ENCODE results near the gene GABBR1. TPM values are rescaled to one million over a fixed set of nuclear protein-coding genes. Genes with fewer than 3 reads are reported as not detected.

The GABBR1 gene
- total and polyA plus RNA-seq, 2 of the 13 experiments (the other 11 are each of a cell fraction or from before 2014, with no cell fraction given): 0.07 to 0.37 TPM

GRCh38 chr6:29663300-29664042 lies 30.5 kb upstream of the GABBR1 start:
- no peak for FAIRE-seq
- intact Hi-C loops (cut with micrococcal nuclease; ENCODE audit: unreplicated experiment): no loop called here
- Histone ChIP-seq H3K4me1 (ENCODE audit: insufficient read depth, low read length) (no peaks in the 10 kb centered on the region), H3K4me3 (replicated peaks in 1 of 3; ENCODE audit: insufficient read depth in 1 of 3, low read depth in 2 of 3, low read length in 3 of 3) (no peak overlapping the region), H3K36me3 (replicated peaks in 1 of 2; ENCODE audit: control insufficient read depth in 1 of 2, insufficient read depth in 2 of 2, low read length in 2 of 2) (no peaks in the 10 kb centered on the region), H3K9me3 (ENCODE audit: low read length) (no peaks in the 10 kb centered on the region), H4K20me1 (ENCODE audit: insufficient read depth, low read length) (no peaks in the 10 kb centered on the region), H3K27me3 (ENCODE audit: control insufficient read depth in 1 of 2, insufficient read depth in 2 of 2, low read length in 2 of 2) (peaks cover 0 to 19% of the 10 kb centered on the region in 2 experiments; a peak in 4 of 5 replicates), H3K27ac (ENCODE audit: extremely low read length, insufficient read depth, low read length) (no peak overlapping the region), H3K4me2 (ENCODE audit: low read depth, low read length) (no peak overlapping the region), H2AFZ (ENCODE audit: low read length) (no peak overlapping the region), H3K9ac (ENCODE audit: insufficient read depth, low read depth, low read length) (no peak overlapping the region), H3K79me2 (ENCODE audit: insufficient read depth, low read length) (no peaks in the 10 kb centered on the region)
- BruUV-seq (replicated peaks): no TSS peak
- DNase-seq (ENCODE audit: low spot score): no peak
- TF ChIP-seq KLF16 (CRISPR knock-in tag; IDR thresholded peaks at IDR 0.05): no peak
- TF ChIP-seq PHF8 (CRISPR knock-in tag; IDR thresholded peaks at IDR 0.05): no peak
- no peak for TF ChIP-seq ARID5B (CRISPR knock-in tag; IDR thresholded peaks at IDR 0.05)
- no peak for TF ChIP-seq PHF5A (CRISPR knock-in tag; IDR thresholded peaks at IDR 0.05; ENCODE audit: low read depth, unreplicated experiment)
- no peak for TF ChIP-seq ZBTB3 (CRISPR knock-in tag; IDR thresholded peaks at IDR 0.05; ENCODE audit: borderline replicate concordance, low read depth)
- no peak for TF ChIP-seq ZNF883 (CRISPR knock-in tag; IDR thresholded peaks at IDR 0.05; ENCODE audit: not compliant biosample characterization)
- TF ChIP-seq ZNF263 (CRISPR knock-in tag; IDR thresholded peaks at IDR 0.05): no peak
- TF ChIP-seq CC2D1A (CRISPR knock-in tag; IDR thresholded peaks at IDR 0.05): no peak
- no peak for TF ChIP-seq MXI1 (IDR thresholded peaks at IDR 0.05; ENCODE audit: borderline replicate concordance, low read depth, low read length)
- TF ChIP-seq ZNF557 (CRISPR knock-in tag; IDR thresholded peaks at IDR 0.05): no peak
- no peak for TF ChIP-seq ZNF530 (CRISPR knock-in tag; IDR thresholded peaks at IDR 0.05; ENCODE audit: low read depth)
- TF ChIP-seq E2F2 (CRISPR knock-in tag; IDR thresholded peaks at IDR 0.05; ENCODE audit: borderline replicate concordance): no peak
- TF ChIP-seq ZMYM2 (CRISPR knock-in tag; IDR thresholded peaks at IDR 0.05): no peak
- TF ChIP-seq MEIS2 (CRISPR knock-in tag; IDR thresholded peaks at IDR 0.05): no peak
- WGBS (ENCODE audit: low lambda C conversion rate): 2% methylated on average over 5 of the region's 5 CpGs
- ATAC-seq: no peak
- ChIA-PET POLR2A (interaction anchor here (0.7 kb wide), 1 partner anchor 246 kb away, joined by 3 read pairs; no protein-coding TSS in a partner anchor), CTCF (ENCODE audit: low intra/inter-chr PET ratio, low total read pairs) (no interaction called here)
- in situ Hi-C loops (cut with HindIII; ENCODE audit: extremely low pct_ligation_motif_present, low pct_unique_long_range_greater_than_20kb): no loop called here
